Measurements from ENCODE around the gene GNPTG.

GNPTG gene

GRCh38 chr16:1351582-1352362 lies at the start of gene GNPTG, which contains the start of gene TSR3:
Gene GNPTG, plus strand, starts transcription at chr16:1351931. Its CDS starts 35 bp downstream, at chr16:1351966.
Gene TSR3, minus strand, starts transcription at chr16:1351878. Its CDS starts 74 bp downstream, at chr16:1351804.
- peak; percentile 96 for DNase-seq

- peak; percentile 64 for DNase-seq
Measured at GRCh38 chr16:1305823-1306222, 45.9 kb upstream of the GNPTG start.

- no peak for DNase-seq
Measured at GRCh38 chr16:1306334-1306733, 45.4 kb upstream of the GNPTG start.

GRCh38 chr16:1308036-1308976 lies 43.4 kb upstream of the GNPTG start:
- no peak for DNase-seq

GRCh38 chr16:1308977-1309885 lies 42.5 kb upstream of the GNPTG start, which contains the start of gene UBE2I:
Gene UBE2I, plus strand, starts transcription at chr16:1309636. Its CDS starts 4,395 bp downstream, at chr16:1314031.
- peak; percentile 99 for DNase-seq

GRCh38 chr16:1309888-1310831 lies 41.6 kb upstream of the GNPTG start:
- DNase-seq, result peak; percentile 81

- DNase-seq, result no peak
Measured at GRCh38 chr16:1310832-1311200, 40.9 kb upstream of the GNPTG start.

- DNase-seq, result no peak
Measured at GRCh38 chr16:1311212-1311737, 40.5 kb upstream of the GNPTG start.

- DNase-seq, result no peak
Measured at GRCh38 chr16:1311738-1312466, 39.8 kb upstream of the GNPTG start.

GRCh38 chr16:1312467-1312816 lies 39.3 kb upstream of the GNPTG start:
- DNase-seq, result no peak

GRCh38 chr16:1312903-1313302 lies 38.8 kb upstream of the GNPTG start:
- DNase-seq, result no peak

GRCh38 chr16:1313721-1314369 lies 37.9 kb upstream of the GNPTG start:
- DNase-seq, result no peak

- DNase-seq, result no peak
Measured at GRCh38 chr16:1314399-1315068, 37.2 kb upstream of the GNPTG start.

- no peak for DNase-seq
Measured at GRCh38 chr16:1315081-1316032, 36.4 kb upstream of the GNPTG start.

GRCh38 chr16:1316033-1316405 lies 35.7 kb upstream of the GNPTG start:
- no peak for DNase-seq

- DNase-seq, result no peak
Measured at GRCh38 chr16:1317479-1318267, 34.1 kb upstream of the GNPTG start.

- no peak for DNase-seq
Measured at GRCh38 chr16:1318268-1318545, 33.5 kb upstream of the GNPTG start.

- no peak for DNase-seq
Measured at GRCh38 chr16:1319041-1319440, 32.7 kb upstream of the GNPTG start.
